ENCODE measurements around the gene C14orf132. TPM values are rescaled to one million over a fixed set of nuclear protein-coding genes. Genes with fewer than 3 reads are reported as not detected.

The C14orf132 gene
- total RNA-seq, 2 donors from 2014 or later, result 1.6 to 5.6 TPM

- H3K9me3 ChIP-seq, result no peaks in the 10 kb centered on the region
- no peak for TF ChIP-seq CTCF (IDR thresholded peaks at IDR 0.05)
- H3K27me3 ChIP-seq, result no peaks in the 10 kb centered on the region
Measured at GRCh38 chr14:96017882-96018281, 21.3 kb upstream of the C14orf132 start.

DNA sequence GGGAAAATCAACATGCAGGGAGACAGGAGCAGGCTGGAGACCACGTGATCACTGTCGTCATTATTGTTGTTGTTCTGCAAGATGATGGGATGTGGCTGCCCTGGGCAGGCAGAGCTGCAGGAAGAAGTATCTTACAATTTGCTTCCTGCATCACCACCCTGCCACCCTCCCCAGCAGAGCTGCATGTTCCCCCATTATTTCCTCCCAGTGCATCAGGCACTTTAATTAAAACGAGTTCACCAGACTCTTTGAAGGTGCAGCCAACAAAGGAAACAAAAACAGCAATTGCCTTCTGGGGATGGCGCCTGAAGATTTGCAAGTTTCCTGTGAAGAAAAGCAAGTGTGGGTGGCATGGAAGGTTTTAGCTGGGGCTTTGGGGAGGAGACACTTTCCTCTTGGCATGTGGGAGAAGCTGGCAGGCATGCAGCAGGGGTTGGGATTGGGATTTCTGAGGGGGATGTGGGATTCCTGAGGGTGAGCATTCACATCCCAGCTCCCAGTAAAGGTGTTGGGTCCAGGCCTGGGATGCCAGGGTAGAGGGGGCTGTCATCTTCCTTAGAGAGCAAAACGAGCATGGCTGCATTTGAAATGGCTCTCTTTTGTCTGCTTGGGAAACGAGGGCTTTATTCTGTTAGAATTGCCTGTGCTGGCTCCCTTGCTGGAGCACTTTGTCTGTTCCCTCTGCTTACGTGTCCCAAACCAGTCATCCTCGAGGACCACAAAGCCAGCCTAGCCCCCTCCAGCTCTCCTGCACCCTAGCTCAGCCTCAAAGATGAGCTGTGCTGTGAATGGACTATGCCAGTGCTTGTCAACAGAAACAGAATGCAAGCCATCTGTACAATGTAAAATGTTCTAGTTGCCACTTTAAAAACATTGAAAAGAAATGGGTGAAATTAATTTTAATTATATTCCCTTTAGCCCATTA is 11.5 kb upstream of the C14orf132 start:
- Histone ChIP-seq H3K36me3 (no peaks in the 10 kb centered on the region), H3K9me3 (no peaks in the 10 kb centered on the region), H3K4me1 (no peaks in the 10 kb centered on the region), H3K4me3 (no peak overlapping the region), H3K27ac (no peak overlapping the region), H3K27me3 (no peaks in the 10 kb centered on the region)
- TF ChIP-seq CTCF (IDR thresholded peaks at IDR 0.05), result no peak
- DNase-seq (ENCODE audit: low spot score), result no peak

More at GRCh38 chr14:96017882-96018281, 21.3 kb upstream of the C14orf132 start:
- no peak for DNase-seq (ENCODE audit: low spot score)
- no peaks in the 10 kb centered on the region for H3K36me3 ChIP-seq
- H3K4me1 ChIP-seq, result no peaks in the 10 kb centered on the region
- no peak overlapping the region for H3K27ac ChIP-seq
- H3K4me3 ChIP-seq, result no peak overlapping the region

DNA sequence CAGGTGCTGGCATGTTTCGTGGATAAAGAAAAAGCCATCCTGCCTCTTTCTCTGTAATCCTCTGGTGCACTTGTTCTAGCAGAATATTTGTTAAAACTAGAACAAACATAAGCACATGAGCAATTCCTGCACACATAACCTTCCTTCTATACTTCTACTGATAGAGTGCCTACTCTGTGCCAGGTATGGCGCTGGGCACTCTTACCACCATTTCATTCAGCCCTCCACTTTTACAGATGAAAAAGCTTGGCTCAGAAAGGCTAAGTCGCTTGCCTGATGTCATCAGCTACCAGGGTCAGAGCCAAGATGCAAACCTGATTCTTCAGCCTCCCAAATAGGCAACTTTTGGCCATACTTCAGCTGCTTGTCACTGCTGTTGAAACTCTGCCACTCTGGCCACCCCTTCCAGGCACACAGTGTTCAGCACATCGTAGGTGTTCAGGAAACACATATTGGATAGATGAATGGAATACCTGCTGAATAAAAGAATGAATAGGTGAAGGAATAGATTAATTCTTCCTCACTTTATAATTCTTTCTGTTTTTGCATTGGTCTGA is 10.0 kb upstream of the C14orf132 start:
- H3K27ac ChIP-seq, result no peak overlapping the region
- no peak for TF ChIP-seq CTCF (IDR thresholded peaks at IDR 0.05)
- no peak overlapping the region for H3K4me3 ChIP-seq
- no peaks in the 10 kb centered on the region for H3K9me3 ChIP-seq
- no peaks in the 10 kb centered on the region for H3K36me3 ChIP-seq
- no peaks in the 10 kb centered on the region for H3K27me3 ChIP-seq
- no peaks in the 10 kb centered on the region for H3K4me1 ChIP-seq
- DNase-seq (ENCODE audit: low spot score), result no peak

DNA sequence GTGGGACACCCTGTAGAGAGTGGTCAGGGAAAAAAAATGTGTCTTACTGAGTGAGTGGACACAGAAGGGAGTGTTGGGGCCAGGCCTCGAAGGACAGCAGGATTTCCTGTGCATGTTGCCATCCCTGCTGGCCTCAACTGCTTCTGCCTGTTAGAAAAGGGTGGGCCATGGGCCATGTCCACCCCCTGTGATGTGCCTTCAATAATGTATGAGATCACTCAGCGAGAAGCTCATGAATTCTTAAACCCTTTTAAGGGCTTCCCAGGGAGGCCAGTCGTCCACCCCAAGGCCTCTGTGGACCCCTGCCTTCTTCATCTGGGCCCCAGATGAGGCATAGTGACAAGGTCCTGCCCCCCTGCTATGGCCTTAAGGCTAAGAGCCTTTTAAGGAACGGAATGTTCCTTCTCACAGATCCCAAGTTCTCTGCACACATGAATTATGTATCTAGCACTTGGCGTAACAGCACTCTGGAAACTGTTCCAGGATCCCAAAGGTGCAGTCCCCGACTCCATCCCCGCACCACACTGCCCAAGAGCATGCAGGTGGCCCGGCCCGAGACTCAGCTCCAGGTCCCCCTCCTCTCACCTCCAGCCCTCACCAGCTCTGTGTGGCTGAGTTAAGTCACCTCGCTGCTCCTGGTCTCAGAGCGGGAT is 8.9 kb upstream of the C14orf132 start:
- Histone ChIP-seq H3K27me3 (no peaks in the 10 kb centered on the region), H3K27ac (no peak overlapping the region)

DNA sequence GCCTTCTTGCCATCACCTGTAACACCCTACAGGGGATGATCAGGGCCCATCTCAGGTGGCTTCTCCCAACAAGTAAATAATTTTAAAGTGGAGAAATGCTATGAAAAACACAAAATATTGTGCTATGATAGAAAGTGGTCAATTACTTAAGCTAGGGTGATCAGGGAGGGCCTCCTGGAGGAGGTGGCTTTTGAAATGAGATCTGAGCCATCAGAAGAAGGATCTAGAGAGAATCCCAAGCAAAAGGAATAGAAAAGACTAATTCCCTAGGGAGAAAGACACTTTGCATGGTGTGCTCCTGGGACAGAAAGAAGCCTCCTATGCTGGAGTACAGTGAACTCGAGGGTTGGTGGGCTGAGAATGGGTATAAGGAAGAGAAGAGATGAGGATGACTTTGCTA is 7.5 kb upstream of the C14orf132 start:
- Histone ChIP-seq H3K27ac (no peak overlapping the region), H3K36me3 (no peaks in the 10 kb centered on the region), H3K27me3 (no peaks in the 10 kb centered on the region), H3K4me1 (no peaks in the 10 kb centered on the region), H3K9me3 (no peaks in the 10 kb centered on the region), H3K4me3 (no peak overlapping the region)
- no peak for DNase-seq (ENCODE audit: low spot score)
- TF ChIP-seq CTCF (IDR thresholded peaks at IDR 0.05), result no peak

More for the DNA sequence above, 8.9 kb upstream of the C14orf132 start:
- Histone ChIP-seq H3K36me3 (no peaks in the 10 kb centered on the region), H3K9me3 (no peaks in the 10 kb centered on the region), H3K4me1 (no peaks in the 10 kb centered on the region), H3K4me3 (no peak overlapping the region)
- no peak for DNase-seq (ENCODE audit: low spot score)
- no peak for TF ChIP-seq CTCF (IDR thresholded peaks at IDR 0.05)
